Measurements from ENCODE around the gene LRRC49. TPM values are rescaled to one million over a fixed set of nuclear protein-coding genes. Genes with fewer than 3 reads are reported as not detected.
"Not testable (repeated sequence)": the region's sequence is repeated elsewhere in the genome, so short reads cannot be mapped to it uniquely, and the experiment has no call there.

Gene LRRC49
- total RNA-seq, 1 experiment from 2014 or later, result 8.5 TPM

DNA sequence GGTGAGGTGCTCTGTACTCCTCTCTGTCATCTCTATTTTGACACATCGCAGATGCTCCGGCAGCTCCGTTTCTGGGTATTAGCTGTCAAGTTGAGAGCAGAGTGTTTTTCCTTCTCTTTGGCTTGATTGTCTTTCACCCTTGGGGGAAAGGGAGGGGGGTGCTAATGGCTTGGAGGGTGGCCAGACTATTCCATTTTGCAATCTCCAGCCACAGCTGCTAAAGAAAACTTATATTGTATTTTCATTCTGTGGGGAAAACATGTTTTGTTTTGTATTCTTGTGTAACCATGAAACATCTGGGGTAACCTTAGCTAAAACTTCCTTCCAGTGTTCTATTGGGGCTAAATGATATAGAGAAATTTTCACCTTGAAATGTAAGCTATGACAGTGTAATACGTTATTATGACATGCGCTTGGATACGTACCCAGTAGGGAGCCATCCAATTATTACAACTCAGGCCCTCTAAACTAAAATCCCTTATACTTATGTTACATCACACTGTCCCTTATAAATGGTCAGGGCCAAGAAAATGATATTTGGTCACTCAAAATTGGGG lies 24.6 kb upstream of the LRRC49 start:
- no peak for DNase-seq (ENCODE audit: low spot score)

DNA sequence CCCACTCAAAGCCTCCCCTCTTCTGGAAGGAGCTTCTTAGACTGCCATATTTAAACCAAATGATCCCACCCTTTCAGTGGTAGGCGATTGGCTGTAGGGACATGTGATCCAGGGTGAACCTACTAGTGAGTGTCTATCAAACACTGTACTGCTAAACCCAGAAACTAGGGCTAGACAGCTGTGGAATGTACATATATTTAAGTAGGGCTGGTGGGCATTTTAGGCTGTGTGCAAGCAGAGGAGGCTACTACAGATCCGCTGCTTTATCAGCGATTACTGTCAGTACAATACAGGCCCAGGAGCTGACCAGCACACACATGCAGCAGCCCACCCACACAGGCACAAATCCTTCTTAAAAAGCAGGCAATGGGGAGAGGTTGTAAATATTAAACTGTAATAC lies 23.3 kb upstream of the LRRC49 start:
- DNase-seq (ENCODE audit: low spot score), result no peak

GRCh38 chr15:70870051-70870450 lies 22.6 kb upstream of the LRRC49 start:
- peak; percentile 42 for DNase-seq (ENCODE audit: low spot score)

DNA sequence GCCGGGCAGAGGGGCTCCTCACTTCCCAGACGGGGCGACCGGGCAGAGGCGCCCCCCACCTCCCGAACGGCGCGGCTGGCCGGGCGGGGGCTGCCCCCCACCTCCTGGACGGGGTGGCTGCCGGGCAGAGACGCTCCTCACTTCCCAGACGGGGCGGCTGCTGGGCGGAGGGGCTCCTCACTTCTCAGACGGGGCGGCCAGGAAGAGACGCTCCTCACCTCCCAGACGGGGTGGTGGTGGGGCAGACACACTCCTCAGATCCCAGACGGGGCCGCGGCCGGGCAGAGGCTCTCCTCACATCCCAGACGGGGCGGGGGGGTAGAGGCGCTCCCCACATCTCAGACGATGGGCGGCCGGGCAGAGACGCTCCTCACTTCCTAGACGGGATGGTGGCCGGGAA lies 21.1 kb upstream of the LRRC49 start:
- not testable (repeated sequence) for DNase-seq (ENCODE audit: low spot score)

GRCh38 chr15:70873232-70874054 lies 19.2 kb upstream of the LRRC49 start:
- DNase-seq (ENCODE audit: low spot score), result no peak

- DNase-seq (ENCODE audit: low spot score), result no peak
Measured at GRCh38 chr15:70875001-70875782, 17.4 kb upstream of the LRRC49 start.

DNA sequence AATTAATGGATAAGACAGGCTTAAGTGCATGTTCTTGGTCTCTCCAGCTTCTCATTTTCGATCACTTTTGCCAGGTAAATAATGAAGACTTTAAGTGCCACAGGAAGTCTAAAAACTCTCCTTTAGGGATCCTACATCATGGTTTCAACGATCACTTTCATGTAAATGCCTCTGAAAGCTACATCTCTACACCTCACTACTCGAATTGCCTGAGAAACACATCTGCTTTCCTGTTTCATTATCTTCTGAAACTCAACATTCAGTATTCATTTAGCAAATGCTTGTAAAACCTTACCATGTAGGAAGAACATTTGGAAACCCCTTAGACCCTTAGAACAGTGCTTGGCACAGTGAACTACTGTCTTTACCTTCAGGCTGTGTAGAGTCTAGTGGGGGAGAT lies 16.6 kb upstream of the LRRC49 start:
- DNase-seq (ENCODE audit: low spot score), result no peak

GRCh38 chr15:70876683-70877082 lies 15.9 kb upstream of the LRRC49 start:
- DNase-seq (ENCODE audit: low spot score), result no peak

- DNase-seq (ENCODE audit: low spot score), result no peak
Measured at GRCh38 chr15:70879401-70879800, 13.2 kb upstream of the LRRC49 start.

DNA sequence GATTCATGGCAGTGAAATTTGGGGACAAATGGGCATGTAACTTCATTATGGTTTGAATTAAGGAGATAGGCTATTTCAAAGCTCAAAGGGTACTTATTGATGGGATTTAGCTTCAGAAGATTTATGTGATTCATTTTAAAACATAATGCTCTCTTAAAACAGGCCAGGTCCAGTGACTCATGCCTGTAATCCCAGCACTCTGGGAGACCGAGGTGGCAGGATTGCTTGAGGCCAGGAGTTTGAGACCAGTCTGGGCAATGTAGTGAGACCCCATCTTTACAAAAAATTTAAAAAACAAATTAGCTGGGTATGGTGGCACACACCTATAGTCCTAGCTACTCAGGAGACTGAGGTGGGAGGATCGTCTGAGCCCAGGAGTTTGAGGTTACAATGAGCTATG lies 11.8 kb upstream of the LRRC49 start:
- DNase-seq (ENCODE audit: low spot score), result no peak

- no peak for DNase-seq (ENCODE audit: low spot score)
Measured at GRCh38 chr15:70882361-70882760, 10.3 kb upstream of the LRRC49 start.

GRCh38 chr15:70892912-70893560 lies 410 bp downstream of the LRRC49 start:
- DNase-seq (ENCODE audit: low spot score), result peak; percentile 46

DNA sequence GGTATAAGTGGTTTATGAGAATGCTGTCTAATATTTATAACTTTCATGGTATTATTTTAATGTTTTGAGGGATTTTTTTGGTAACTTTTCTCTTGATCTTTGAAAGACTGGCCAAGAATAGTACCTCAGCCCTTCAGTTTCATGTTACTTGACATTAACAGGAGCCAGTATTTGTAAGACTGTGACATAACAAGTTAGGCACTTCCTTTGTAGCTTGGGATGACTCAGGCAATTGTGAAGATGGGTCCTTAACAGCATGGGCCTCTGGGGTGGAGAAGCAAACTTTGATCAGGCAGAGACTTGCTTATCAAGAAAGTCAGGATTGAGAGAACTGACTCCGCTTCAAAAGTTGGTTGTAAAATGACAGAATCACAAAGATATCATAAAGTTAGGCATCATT lies 9.5 kb downstream of the LRRC49 start:
- peak; percentile 32 for DNase-seq (ENCODE audit: low spot score)

DNA sequence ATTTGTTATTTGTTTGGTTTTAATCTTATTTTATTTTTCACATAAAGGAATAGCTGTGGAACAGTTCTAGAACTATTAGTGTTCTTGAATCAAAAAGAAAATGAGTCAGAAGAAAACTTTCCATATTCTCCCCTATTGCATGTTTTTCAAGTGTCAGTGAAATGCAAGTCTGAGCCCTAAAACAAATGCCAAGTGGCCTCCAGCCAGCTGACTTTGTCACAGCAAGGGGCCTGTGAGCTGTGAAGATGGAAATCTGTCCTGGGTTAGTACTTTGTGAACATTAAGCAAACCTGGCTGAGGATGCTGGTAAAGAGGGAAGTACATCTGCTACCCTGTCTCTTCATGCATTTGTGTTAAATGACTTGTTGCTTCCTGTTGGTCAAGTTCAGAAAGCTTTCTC lies 14.2 kb downstream of the LRRC49 start:
- no peak for DNase-seq (ENCODE audit: low spot score)

- no peak for DNase-seq (ENCODE audit: low spot score)
Measured at GRCh38 chr15:70907784-70908471, 15.3 kb downstream of the LRRC49 start.

- no peak for DNase-seq (ENCODE audit: low spot score)
Measured at GRCh38 chr15:70910958-70911357, 18.3 kb downstream of the LRRC49 start.

GRCh38 chr15:70912187-70912586 lies 19.6 kb downstream of the LRRC49 start:
- no peak for DNase-seq (ENCODE audit: low spot score)

DNA sequence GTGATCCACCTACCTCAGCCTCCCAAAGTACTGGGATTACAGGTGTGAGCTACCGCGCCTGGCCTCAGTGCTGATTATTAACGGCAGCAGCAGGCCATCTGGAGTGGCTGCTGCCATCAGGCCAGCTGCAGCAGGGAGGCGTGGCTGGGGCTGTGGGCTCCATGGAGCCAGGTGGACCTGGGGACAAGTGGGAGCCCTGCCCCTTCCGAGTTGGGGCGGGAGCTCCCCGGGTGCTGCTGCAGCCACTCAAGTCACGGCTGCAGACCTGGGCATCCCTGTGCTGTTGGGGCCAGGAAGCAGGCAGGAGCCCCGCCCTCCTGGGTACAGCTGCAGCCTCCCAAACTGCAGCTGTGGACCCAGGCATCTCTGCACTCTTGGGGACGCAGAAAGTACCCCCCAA lies 23.9 kb downstream of the LRRC49 start:
- no peak for DNase-seq (ENCODE audit: low spot score)

- DNase-seq (ENCODE audit: low spot score), result no peak
Measured at GRCh38 chr15:70917955-70918354, 25.3 kb downstream of the LRRC49 start.

- DNase-seq (ENCODE audit: low spot score), result no peak
Measured at GRCh38 chr15:70920981-70921696, 28.5 kb downstream of the LRRC49 start.

DNA sequence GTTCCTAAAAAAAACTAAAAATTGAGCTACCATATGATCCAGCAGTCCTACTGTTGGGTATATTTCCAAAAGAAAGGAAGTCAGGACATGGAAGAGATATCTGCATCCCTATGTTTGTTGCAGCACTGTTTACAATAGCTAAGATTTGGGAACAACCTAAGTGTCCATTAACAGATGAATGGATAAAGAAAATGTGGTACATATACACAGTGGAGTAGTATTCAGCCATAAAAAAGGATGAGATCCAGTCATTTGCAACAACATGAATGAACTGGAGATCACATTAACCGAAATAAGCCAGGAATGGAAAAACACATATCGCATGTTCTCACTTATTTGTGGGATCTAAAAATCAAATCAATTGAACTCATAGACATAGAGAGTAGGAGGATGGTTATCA lies 29.5 kb downstream of the LRRC49 start:
- no peak for DNase-seq (ENCODE audit: low spot score)

Measured in H4 (cell line).